ENCODE results near the gene SLC46A1.
A peak's percentile ranks its signal among the peaks of the same experiment; 100 is the strongest.
"Not testable (repeated sequence)": the region's sequence is repeated elsewhere in the genome, so short reads cannot be mapped to it uniquely, and the experiment has no call there.

SLC46A1 gene

DNA sequence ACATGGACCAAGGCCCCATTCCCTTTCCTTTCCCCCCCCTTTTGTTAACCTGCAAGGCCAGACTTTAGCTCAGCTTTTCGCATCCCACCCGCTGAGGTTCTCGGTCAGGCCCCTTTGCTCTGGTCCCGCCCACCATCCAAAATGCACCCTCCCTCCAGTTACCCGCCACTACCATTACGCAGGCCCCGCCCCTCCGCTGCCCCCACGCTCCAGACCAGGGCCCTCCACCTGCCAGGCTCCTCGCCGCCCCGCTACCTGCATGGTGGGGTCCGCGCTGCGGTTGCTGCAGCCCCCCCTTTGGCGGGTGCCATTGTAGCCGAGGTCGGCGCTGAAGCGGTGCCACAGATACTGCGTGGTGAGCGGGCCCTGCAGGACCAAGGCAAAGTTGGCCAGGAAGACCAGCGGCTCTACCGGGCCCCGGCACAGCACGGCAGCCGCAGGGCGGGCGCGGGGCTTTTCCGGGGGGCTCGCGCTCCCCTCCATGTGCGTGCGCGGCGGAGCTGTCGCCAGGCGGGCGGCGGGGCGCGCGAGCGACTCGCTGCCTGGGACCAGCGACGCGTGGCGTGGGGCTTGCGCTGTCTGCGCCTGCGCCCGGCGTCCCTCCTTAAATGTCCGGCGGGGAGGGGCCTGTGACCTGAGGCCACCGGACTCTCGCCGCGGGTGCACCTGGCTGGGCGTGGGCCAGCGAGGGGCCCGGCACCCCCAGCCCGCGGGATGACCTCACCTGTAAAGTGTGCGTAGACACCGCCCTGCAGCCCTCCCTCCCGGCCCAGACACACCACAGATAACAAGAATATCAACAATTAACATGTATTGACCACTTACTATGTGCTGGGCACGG is at the start of gene SLC46A1:
TSS of gene SLC46A1 (minus strand) at position 581 of the 841 bp plus-strand sequence. CDS start at position 483, 98 bp downstream.
- no peak within 1 kb of the TSS for H3K27ac ChIP-seq (ENCODE audit: low read depth, low read length)
- H3K27me3 ChIP-seq (ENCODE audit: control insufficient read depth, insufficient read depth, low read length): no peaks in the 10 kb centered on the region
- H3K36me3 ChIP-seq (ENCODE audit: control insufficient read depth, insufficient read depth, low read length): no peaks in the 10 kb centered on the region
- H3K4me1 ChIP-seq (ENCODE audit: control insufficient read depth, insufficient read depth, low read length): peaks cover 8% of the 10 kb centered on the region
- peak within 1 kb of the TSS; percentile 16 for H3K9ac ChIP-seq (ENCODE audit: low read length)
- H3K4me3 ChIP-seq (ENCODE audit: low read length): peak within 1 kb of the TSS; percentile 74

- Histone ChIP-seq H3K4me3 (ENCODE audit: low read length) (no peak overlapping the region), H3K27me3 (ENCODE audit: control insufficient read depth, insufficient read depth, low read length) (no peaks in the 10 kb centered on the region), H3K36me3 (ENCODE audit: control insufficient read depth, insufficient read depth, low read length) (no peaks in the 10 kb centered on the region), H3K9ac (ENCODE audit: low read length) (no peak overlapping the region), H3K4me1 (ENCODE audit: control insufficient read depth, insufficient read depth, low read length) (no peaks in the 10 kb centered on the region), H3K27ac (ENCODE audit: low read depth, low read length) (no peak overlapping the region)
Observed at GRCh38 chr17:28449859-28450258, 43.8 kb upstream of the SLC46A1 start.

GRCh38 chr17:28447396-28447760 is 41.4 kb upstream of the SLC46A1 start:
- H3K4me1 ChIP-seq (ENCODE audit: control insufficient read depth, insufficient read depth, low read length): no peaks in the 10 kb centered on the region
- no peaks in the 10 kb centered on the region for H3K27me3 ChIP-seq (ENCODE audit: control insufficient read depth, insufficient read depth, low read length)
- no peak overlapping the region for H3K27ac ChIP-seq (ENCODE audit: low read depth, low read length)
- no peak overlapping the region for H3K9ac ChIP-seq (ENCODE audit: low read length)
- no peak overlapping the region for H3K4me3 ChIP-seq (ENCODE audit: low read length)
- H3K36me3 ChIP-seq (ENCODE audit: control insufficient read depth, insufficient read depth, low read length): no peaks in the 10 kb centered on the region

- Histone ChIP-seq H3K36me3 (ENCODE audit: control insufficient read depth, insufficient read depth, low read length) (no peaks in the 10 kb centered on the region), H3K4me1 (ENCODE audit: control insufficient read depth, insufficient read depth, low read length) (no peaks in the 10 kb centered on the region), H3K4me3 (ENCODE audit: low read length) (no peak overlapping the region), H3K9ac (ENCODE audit: low read length) (no peak overlapping the region), H3K27ac (ENCODE audit: low read depth, low read length) (no peak overlapping the region), H3K27me3 (ENCODE audit: control insufficient read depth, insufficient read depth, low read length) (no peaks in the 10 kb centered on the region)
Observed at GRCh38 chr17:28446716-28447395, 40.8 kb upstream of the SLC46A1 start.

- H3K27ac ChIP-seq (ENCODE audit: low read depth, low read length): no peak overlapping the region
- H3K4me3 ChIP-seq (ENCODE audit: low read length): no peak overlapping the region
- H3K9ac ChIP-seq (ENCODE audit: low read length): no peak overlapping the region
- H3K27me3 ChIP-seq (ENCODE audit: control insufficient read depth, insufficient read depth, low read length): no peaks in the 10 kb centered on the region
- no peaks in the 10 kb centered on the region for H3K4me1 ChIP-seq (ENCODE audit: control insufficient read depth, insufficient read depth, low read length)
- no peaks in the 10 kb centered on the region for H3K36me3 ChIP-seq (ENCODE audit: control insufficient read depth, insufficient read depth, low read length)
Observed at GRCh38 chr17:28443901-28444638, 38.1 kb upstream of the SLC46A1 start.

GRCh38 chr17:28434326-28434725 is 28.3 kb upstream of the SLC46A1 start:
- H3K4me3 ChIP-seq (ENCODE audit: low read length); H3K27me3 ChIP-seq (ENCODE audit: control insufficient read depth, insufficient read depth, low read length); H3K36me3 ChIP-seq (ENCODE audit: control insufficient read depth, insufficient read depth, low read length); H3K9ac ChIP-seq (ENCODE audit: low read length); H3K4me1 ChIP-seq (ENCODE audit: control insufficient read depth, insufficient read depth, low read length); H3K27ac ChIP-seq (ENCODE audit: low read depth, low read length): not testable (repeated sequence)

DNA sequence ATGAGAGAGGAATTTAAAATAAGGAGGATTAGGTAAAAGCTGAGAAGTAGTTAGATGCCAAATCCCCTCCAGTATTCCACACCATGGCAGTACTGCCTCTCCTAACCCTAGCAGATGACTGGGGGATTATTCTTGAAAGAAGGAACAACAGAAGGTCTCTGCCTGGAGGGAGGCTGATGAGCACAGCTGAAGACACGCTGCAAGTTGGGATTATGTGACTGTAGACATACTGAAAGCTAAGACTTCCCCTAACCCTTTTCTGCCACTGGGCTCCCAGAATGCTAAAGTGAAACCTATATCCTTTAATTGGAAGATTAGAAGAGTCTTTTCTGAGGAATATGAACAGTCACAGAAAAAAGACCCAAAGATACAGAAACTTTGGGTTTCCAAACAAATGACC is 27.7 kb upstream of the SLC46A1 start:
- no peak overlapping the region for H3K9ac ChIP-seq (ENCODE audit: low read length)
- H3K36me3 ChIP-seq (ENCODE audit: control insufficient read depth, insufficient read depth, low read length): no peaks in the 10 kb centered on the region
- H3K4me3 ChIP-seq (ENCODE audit: low read length): no peak overlapping the region
- no peaks in the 10 kb centered on the region for H3K4me1 ChIP-seq (ENCODE audit: control insufficient read depth, insufficient read depth, low read length)
- no peaks in the 10 kb centered on the region for H3K27me3 ChIP-seq (ENCODE audit: control insufficient read depth, insufficient read depth, low read length)
- no peak overlapping the region for H3K27ac ChIP-seq (ENCODE audit: low read depth, low read length)

GRCh38 chr17:28427982-28428381 is 22.0 kb upstream of the SLC46A1 start:
- H3K27me3 ChIP-seq (ENCODE audit: control insufficient read depth, insufficient read depth, low read length); H3K36me3 ChIP-seq (ENCODE audit: control insufficient read depth, insufficient read depth, low read length); H3K4me3 ChIP-seq (ENCODE audit: low read length); H3K9ac ChIP-seq (ENCODE audit: low read length); H3K4me1 ChIP-seq (ENCODE audit: control insufficient read depth, insufficient read depth, low read length); H3K27ac ChIP-seq (ENCODE audit: low read depth, low read length): not testable (repeated sequence)

- Histone ChIP-seq H3K27me3 (ENCODE audit: control insufficient read depth, insufficient read depth, low read length) (no peaks in the 10 kb centered on the region), H3K9ac (ENCODE audit: low read length) (no peak overlapping the region), H3K4me1 (ENCODE audit: control insufficient read depth, insufficient read depth, low read length) (no peaks in the 10 kb centered on the region), H3K27ac (ENCODE audit: low read depth, low read length) (no peak overlapping the region), H3K4me3 (ENCODE audit: low read length) (no peak overlapping the region), H3K36me3 (ENCODE audit: control insufficient read depth, insufficient read depth, low read length) (no peaks in the 10 kb centered on the region)
Observed at GRCh38 chr17:28427371-28427770, 21.4 kb upstream of the SLC46A1 start.

GRCh38 chr17:28426081-28426519 is 20.1 kb upstream of the SLC46A1 start:
- Histone ChIP-seq H3K4me1 (ENCODE audit: control insufficient read depth, insufficient read depth, low read length) (no peaks in the 10 kb centered on the region), H3K36me3 (ENCODE audit: control insufficient read depth, insufficient read depth, low read length) (no peaks in the 10 kb centered on the region), H3K9ac (ENCODE audit: low read length) (no peak overlapping the region), H3K27me3 (ENCODE audit: control insufficient read depth, insufficient read depth, low read length) (no peaks in the 10 kb centered on the region), H3K4me3 (ENCODE audit: low read length) (no peak overlapping the region), H3K27ac (ENCODE audit: low read depth, low read length) (no peak overlapping the region)

DNA sequence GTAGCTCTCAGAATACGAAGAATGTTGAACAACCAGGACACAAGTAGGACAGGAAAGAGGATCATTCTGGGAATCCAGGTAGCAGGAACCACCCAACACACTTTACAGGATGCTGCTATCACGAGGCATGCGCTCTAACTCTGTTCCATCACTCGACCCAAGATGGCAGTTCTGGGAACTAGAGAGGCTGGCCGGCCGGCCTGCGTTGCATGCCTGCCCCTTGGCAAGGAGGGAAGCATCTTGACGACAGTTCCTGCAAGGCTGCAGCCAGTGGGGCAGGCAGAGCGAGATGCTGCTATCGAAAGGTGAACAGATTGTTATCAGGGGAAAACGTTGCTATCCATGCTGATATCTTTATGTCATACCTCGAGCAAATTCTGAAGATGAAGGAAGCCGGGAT is 19.2 kb upstream of the SLC46A1 start:
- no peak overlapping the region for H3K9ac ChIP-seq (ENCODE audit: low read length)
- H3K4me1 ChIP-seq (ENCODE audit: control insufficient read depth, insufficient read depth, low read length): no peaks in the 10 kb centered on the region
- no peak overlapping the region for H3K27ac ChIP-seq (ENCODE audit: low read depth, low read length)
- H3K27me3 ChIP-seq (ENCODE audit: control insufficient read depth, insufficient read depth, low read length): no peaks in the 10 kb centered on the region
- H3K4me3 ChIP-seq (ENCODE audit: low read length): no peak overlapping the region
- H3K36me3 ChIP-seq (ENCODE audit: control insufficient read depth, insufficient read depth, low read length): no peaks in the 10 kb centered on the region

DNA sequence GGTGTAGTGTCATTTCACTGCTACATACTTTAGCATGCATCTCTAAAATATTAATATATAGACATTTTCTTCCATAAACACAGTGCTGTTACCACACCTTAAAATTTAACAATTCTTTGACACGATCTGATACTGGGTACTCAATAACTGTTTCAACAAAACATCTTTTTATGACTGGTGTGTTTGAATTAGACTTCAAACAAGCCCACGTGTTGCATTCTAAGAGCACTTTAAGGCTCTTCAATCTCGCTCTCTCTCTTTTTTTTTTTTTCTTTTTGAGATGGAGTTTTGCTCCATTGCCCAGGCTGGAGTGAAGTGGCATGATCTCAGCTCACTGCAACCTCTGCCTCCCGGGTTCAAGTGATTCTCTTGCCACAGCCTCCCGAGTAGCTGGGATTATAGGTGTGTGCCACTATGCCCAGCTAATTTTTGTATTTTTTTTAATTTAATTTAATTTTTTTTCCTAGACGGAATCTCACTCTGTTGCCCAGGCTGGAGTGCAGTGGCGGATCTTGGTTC is 15.8 kb upstream of the SLC46A1 start:
- no peak overlapping the region for H3K27ac ChIP-seq (ENCODE audit: low read depth, low read length)

More for the DNA sequence above, 15.8 kb upstream of the SLC46A1 start:
- no peaks in the 10 kb centered on the region for H3K4me1 ChIP-seq (ENCODE audit: control insufficient read depth, insufficient read depth, low read length)
- no peak overlapping the region for H3K4me3 ChIP-seq (ENCODE audit: low read length)
- H3K36me3 ChIP-seq (ENCODE audit: control insufficient read depth, insufficient read depth, low read length): no peaks in the 10 kb centered on the region
- H3K9ac ChIP-seq (ENCODE audit: low read length): no peak overlapping the region
- no peaks in the 10 kb centered on the region for H3K27me3 ChIP-seq (ENCODE audit: control insufficient read depth, insufficient read depth, low read length)
